Measurements from ENCODE around the gene XPOT. TPM values are rescaled to one million over a fixed set of nuclear protein-coding genes. Genes with fewer than 3 reads are reported as not detected.

The XPOT gene
- total RNA-seq, 1 experiment from 2014 or later: 130 TPM

GRCh38 chr12:64457466-64457865 lies 53.3 kb downstream of the XPOT start:
- no peak overlapping the region for H2BK12ac ChIP-seq (ENCODE audit: insufficient read length, low read depth, low read length)
- Mint-ChIP-seq H3K27me3 (ENCODE audit: low read depth) (no peaks in the 10 kb centered on the region), H3K4me3 (no peak overlapping the region), H3K27ac (no peak overlapping the region), H3K9me3 (no peaks in the 10 kb centered on the region), H3K4me1 (peaks cover 15 to 20% of the 10 kb centered on the region in 2 experiments), H3K36me3 (ENCODE audit: insufficient read depth in 1 of 3, low read depth in 3 of 3) (peaks cover 9 to 38% (median 24%) of the 10 kb centered on the region in 3 experiments; a peak in 6 of 7 replicates)
- no peaks in the 10 kb centered on the region for H3K27me3 ChIP-seq (ENCODE audit: insufficient read depth, low read length)
- H2AFZ ChIP-seq (ENCODE audit: low read length): no peak overlapping the region
- no peak for TF ChIP-seq CTCF (conservative IDR thresholded peaks at IDR 0.05)
- peaks cover 6% of the 10 kb centered on the region for H3K79me1 ChIP-seq (ENCODE audit: insufficient read depth, low read depth, low read length, poor library complexity, severe bottlenecking)
- H3K14ac ChIP-seq (ENCODE audit: insufficient read depth, low read length): no peak overlapping the region
- no peak overlapping the region for H3T11ph ChIP-seq (ENCODE audit: low read length)
- H2BK15ac ChIP-seq (ENCODE audit: low read depth, low read length): no peak overlapping the region
- peaks cover 2% of the 10 kb centered on the region; the same call in 1 of the 2 replicates for H3K4me1 ChIP-seq (ENCODE audit: insufficient read depth, low read length)
- H2AK5ac ChIP-seq (ENCODE audit: insufficient read length, low read length): no peak overlapping the region
- H4K5ac ChIP-seq (ENCODE audit: insufficient read length, low read depth, low read length): no peak overlapping the region
- H4K20me1 ChIP-seq (ENCODE audit: control insufficient read depth, insufficient read depth, insufficient read length): no peaks in the 10 kb centered on the region
- H3K9ac ChIP-seq (ENCODE audit: extremely low read depth, insufficient read length, low read length): no peak overlapping the region
- H3K23ac ChIP-seq (ENCODE audit: insufficient read length, low read depth, low read length): no peak overlapping the region
- no peak overlapping the region for H3K4me2 ChIP-seq (ENCODE audit: insufficient read depth, insufficient read length, low read length)
- no peak overlapping the region for H3K56ac ChIP-seq (ENCODE audit: insufficient read length, low read depth, low read length)
- no peak for DNase-seq
- H3K4ac ChIP-seq (ENCODE audit: low read depth, low read length): no peak overlapping the region
- H4K8ac ChIP-seq (replicated peaks; ENCODE audit: insufficient read length, low read depth, low read length): no peak overlapping the region
- no peak overlapping the region for H3K18ac ChIP-seq (ENCODE audit: insufficient read length, low read depth, low read length)
- WGBS (ENCODE audit: extremely low coverage, insufficient read length, low lambda C conversion rate): no CpG with 5 or more reads among the region's 3 CpGs
- H3K23me2 ChIP-seq (ENCODE audit: insufficient read length, low read depth, low read length, poor library complexity, severe bottlenecking): peaks cover 4% of the 10 kb centered on the region
- H2BK120ac ChIP-seq (ENCODE audit: low read depth, low read length, poor library complexity, severe bottlenecking): no peak overlapping the region
- H2BK20ac ChIP-seq (ENCODE audit: low read depth, low read length, poor library complexity, severe bottlenecking): no peak overlapping the region
- no peak overlapping the region for H3K27ac ChIP-seq (ENCODE audit: insufficient read length, low read depth, low read length)
- H3K79me2 ChIP-seq (ENCODE audit: insufficient read depth, low read length): peaks cover 16% of the 10 kb centered on the region; the same call in 1 of the 2 replicates
- no peaks in the 10 kb centered on the region for H3K9me3 ChIP-seq (ENCODE audit: control insufficient read depth, low read depth, low read length)
- no peak overlapping the region for H4K91ac ChIP-seq (ENCODE audit: insufficient read length, low read depth, low read length)
- no peak overlapping the region for H2BK5ac ChIP-seq (ENCODE audit: insufficient read length, low read length)
